ENCODE measurements around the gene RTN4R. TPM values are rescaled to one million over a fixed set of nuclear protein-coding genes. Genes with fewer than 3 reads are reported as not detected.
"Not testable (repeated sequence)": the region's sequence is repeated elsewhere in the genome, so short reads cannot be mapped to it uniquely, and the experiment has no call there.

RTN4R gene
- total RNA-seq, 4 donors from 2014 or later, result 1.8 to 2.2 TPM; not detected in 2

GRCh38 chr22:20308806-20309650 lies 40.9 kb upstream of the RTN4R start:
- H3K9me3 ChIP-seq; H3K36me3 ChIP-seq; H3K4me3 ChIP-seq; intact Hi-C loops (cut with DNase I); DNase-seq (ENCODE audit: extremely low spot score); H3K4me1 ChIP-seq; H3K27ac ChIP-seq (replicated peaks in 1 of 4): not testable (repeated sequence)
- H3K27me3 ChIP-seq, result peaks cover 0 to 24% (median 2%) of the 10 kb centered on the region in 4 donors
- 85% methylated on average over 11 of the region's 22 CpGs for WGBS

DNA sequence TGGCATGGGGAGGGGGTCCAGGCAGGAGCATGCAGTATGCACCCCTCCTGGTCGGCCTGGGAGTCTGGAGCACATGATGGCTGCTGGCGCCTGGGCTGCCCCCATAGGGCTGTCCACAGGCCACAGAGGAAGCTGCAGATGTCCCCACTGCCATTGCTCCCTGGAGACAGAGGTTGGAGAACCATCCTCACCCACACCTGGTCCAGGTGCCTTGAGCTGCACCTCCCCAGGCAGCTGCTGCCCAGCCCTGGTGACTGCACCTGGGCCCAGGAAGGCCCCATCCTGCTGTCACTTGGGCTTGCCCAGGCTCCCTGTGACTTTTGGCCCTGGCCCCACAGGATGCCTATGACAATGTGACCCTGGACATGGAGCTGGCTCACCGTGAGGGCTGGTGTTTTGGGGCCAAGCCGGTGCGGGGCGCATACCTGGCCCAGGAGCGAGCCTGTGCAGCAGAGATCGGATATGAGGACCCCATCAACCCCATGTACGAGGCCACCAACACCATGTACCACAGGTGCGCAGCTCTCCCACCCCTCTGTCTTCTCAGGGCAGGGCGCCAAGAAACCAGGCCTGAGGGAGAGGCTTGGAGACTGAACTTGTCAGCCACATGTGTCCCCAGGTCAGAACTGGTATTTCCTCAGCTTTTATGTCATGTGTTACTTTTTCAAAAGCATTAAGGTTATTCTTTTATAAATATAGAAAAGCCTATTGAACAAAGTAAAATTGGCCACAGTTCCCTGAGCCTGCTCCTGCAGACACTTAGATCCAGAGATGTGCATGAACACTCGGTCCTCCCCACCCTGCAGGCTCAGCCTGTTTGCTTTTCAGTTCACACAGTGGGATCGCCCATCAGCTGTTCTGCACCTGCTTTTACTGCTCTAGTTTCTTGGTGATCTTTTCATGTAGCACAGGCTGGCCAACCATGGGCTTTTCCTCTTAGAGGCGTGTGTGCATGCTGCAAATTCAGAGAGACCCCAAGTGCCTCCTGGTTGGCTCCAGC lies 39.6 kb upstream of the RTN4R start:
- WGBS, result 100% methylated on average over 2 of the region's 14 CpGs
- H3K4me1 ChIP-seq; H3K27ac ChIP-seq (replicated peaks in 1 of 4); H3K36me3 ChIP-seq; H3K9me3 ChIP-seq; intact Hi-C loops (cut with DNase I); DNase-seq (ENCODE audit: extremely low spot score); H3K4me3 ChIP-seq: not testable (repeated sequence)
- H3K27me3 ChIP-seq, result peaks cover 0 to 37% (median 2%) of the 10 kb centered on the region in 4 donors

GRCh38 chr22:20306646-20307447 lies 38.7 kb upstream of the RTN4R start:
- DNase-seq (ENCODE audit: extremely low spot score); H3K9me3 ChIP-seq; H3K4me1 ChIP-seq; H3K27ac ChIP-seq (replicated peaks in 1 of 4); H3K4me3 ChIP-seq; H3K36me3 ChIP-seq; intact Hi-C loops (cut with DNase I): not testable (repeated sequence)
- peaks cover 0 to 46% (median 2%) of the 10 kb centered on the region in 4 donors for H3K27me3 ChIP-seq
- WGBS, result 93% methylated on average over 11 of the region's 21 CpGs

GRCh38 chr22:20305894-20306645 lies 38.0 kb upstream of the RTN4R start:
- Histone ChIP-seq H3K4me3 (no peak overlapping the region), H3K27me3 (peaks cover 0 to 54% (median 2%) of the 10 kb centered on the region in 4 donors), H3K27ac (replicated peaks in 1 of 4) (no peak overlapping the region), H3K9me3 (no peaks in the 10 kb centered on the region), H3K4me1 (no peaks in the 10 kb centered on the region), H3K36me3 (no peaks in the 10 kb centered on the region)
- 63% methylated on average over 14 of the region's 21 CpGs for WGBS
- no peak for DNase-seq (ENCODE audit: extremely low spot score)
- no peak for TF ChIP-seq EP300 (IDR thresholded peaks at IDR 0.05)
- no peak for TF ChIP-seq POLR2A (IDR thresholded peaks at IDR 0.05; ENCODE audit: low read depth)
- TF ChIP-seq, protein P1, sequence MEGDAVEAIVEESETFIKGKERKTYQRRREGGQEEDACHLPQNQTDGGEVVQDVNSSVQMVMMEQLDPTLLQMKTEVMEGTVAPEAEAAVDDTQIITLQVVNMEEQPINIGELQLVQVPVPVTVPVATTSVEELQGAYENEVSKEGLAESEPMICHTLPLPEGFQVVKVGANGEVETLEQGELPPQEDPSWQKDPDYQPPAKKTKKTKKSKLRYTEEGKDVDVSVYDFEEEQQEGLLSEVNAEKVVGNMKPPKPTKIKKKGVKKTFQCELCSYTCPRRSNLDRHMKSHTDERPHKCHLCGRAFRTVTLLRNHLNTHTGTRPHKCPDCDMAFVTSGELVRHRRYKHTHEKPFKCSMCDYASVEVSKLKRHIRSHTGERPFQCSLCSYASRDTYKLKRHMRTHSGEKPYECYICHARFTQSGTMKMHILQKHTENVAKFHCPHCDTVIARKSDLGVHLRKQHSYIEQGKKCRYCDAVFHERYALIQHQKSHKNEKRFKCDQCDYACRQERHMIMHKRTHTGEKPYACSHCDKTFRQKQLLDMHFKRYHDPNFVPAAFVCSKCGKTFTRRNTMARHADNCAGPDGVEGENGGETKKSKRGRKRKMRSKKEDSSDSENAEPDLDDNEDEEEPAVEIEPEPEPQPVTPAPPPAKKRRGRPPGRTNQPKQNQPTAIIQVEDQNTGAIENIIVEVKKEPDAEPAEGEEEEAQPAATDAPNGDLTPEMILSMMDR (IDR thresholded peaks at IDR 0.05), result no peak
- TF ChIP-seq POLR2AphosphoS5 (IDR thresholded peaks at IDR 0.05), result no peak
- intact Hi-C loops (cut with DNase I), result no loop called here

DNA sequence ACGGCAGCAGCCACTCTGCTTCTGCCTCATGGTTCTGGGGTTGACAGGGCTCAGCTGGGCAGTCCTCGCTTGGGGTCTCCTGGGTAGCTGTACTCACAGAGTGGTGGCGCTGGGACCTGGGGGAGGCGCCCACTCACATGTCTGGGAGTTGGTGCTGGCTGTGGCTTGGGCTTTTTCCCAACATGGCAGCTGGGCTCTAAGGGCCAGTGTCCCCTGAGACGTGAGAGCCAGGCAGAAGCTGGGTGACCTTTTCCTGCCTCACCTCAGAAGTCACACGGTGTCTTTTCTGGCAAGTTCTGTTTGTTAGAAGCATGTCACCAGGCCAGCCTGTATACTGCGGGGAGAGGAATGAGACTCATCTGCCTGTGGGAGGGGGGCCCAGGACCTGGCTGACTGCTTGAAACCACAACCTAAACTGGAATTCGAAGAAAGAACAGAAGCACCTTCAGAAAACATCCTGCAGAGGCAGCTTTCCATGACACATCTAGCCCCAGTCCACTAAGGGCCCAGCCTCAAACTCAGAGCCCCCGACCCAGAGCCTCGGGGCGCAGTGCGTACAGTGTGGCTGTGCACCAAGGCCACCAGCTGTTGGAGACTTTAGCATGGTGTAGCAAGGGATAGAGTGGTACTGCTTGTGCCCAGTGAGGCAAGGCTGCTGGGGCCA lies 37.2 kb upstream of the RTN4R start:
- H3K9me3 ChIP-seq; H3K4me3 ChIP-seq; H3K36me3 ChIP-seq; H3K4me1 ChIP-seq; DNase-seq (ENCODE audit: extremely low spot score); H3K27ac ChIP-seq (replicated peaks in 1 of 4); intact Hi-C loops (cut with DNase I): not testable (repeated sequence)
- 86% methylated on average over 11 of the region's 12 CpGs for WGBS
- H3K27me3 ChIP-seq, result peaks cover 0 to 57% (median 2%) of the 10 kb centered on the region in 4 donors

GRCh38 chr22:20304646-20305045 lies 36.5 kb upstream of the RTN4R start:
- intact Hi-C loops (cut with DNase I), result no loop called here
- no peaks in the 10 kb centered on the region for H3K9me3 ChIP-seq
- TF ChIP-seq, protein P1 (IDR thresholded peaks at IDR 0.05), result no peak
- TF ChIP-seq POLR2AphosphoS5 (IDR thresholded peaks at IDR 0.05) (no peak), POLR2A (IDR thresholded peaks at IDR 0.05; ENCODE audit: low read depth) (no peak), EP300 (IDR thresholded peaks at IDR 0.05) (no peak)
- peaks cover 0 to 57% (median 2%) of the 10 kb centered on the region in 4 donors for H3K27me3 ChIP-seq
- H3K4me1 ChIP-seq, result peaks cover 4 to 8% (median 7%) of the 10 kb centered on the region in 4 donors
- H3K27ac ChIP-seq (replicated peaks in 1 of 4), result no peak overlapping the region
- no peak for DNase-seq (ENCODE audit: extremely low spot score)
- H3K4me3 ChIP-seq, result no peak overlapping the region
- no peaks in the 10 kb centered on the region for H3K36me3 ChIP-seq
- 86% methylated on average over 7 of the region's 9 CpGs for WGBS

DNA sequence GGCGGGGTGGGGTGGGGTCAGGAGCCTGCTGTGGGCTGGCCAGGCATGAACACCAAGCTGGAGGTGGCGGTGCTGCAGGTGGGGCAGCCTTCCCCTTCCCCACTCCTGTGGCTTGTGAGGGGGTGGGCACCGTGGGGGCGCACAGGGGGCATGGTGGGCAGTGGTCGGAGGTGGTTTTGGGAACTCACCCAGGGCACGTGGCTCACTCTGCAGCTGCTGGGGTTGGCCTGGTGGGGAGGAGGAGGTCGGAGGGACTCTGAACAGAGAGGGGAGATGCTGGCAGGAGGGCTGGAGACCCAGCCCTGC lies 35.1 kb upstream of the RTN4R start:
- H3K4me3 ChIP-seq; H3K27ac ChIP-seq (replicated peaks in 1 of 4); DNase-seq (ENCODE audit: extremely low spot score); H3K36me3 ChIP-seq; H3K9me3 ChIP-seq; intact Hi-C loops (cut with DNase I): not testable (repeated sequence)
- WGBS, result 67% methylated on average over 6 of the region's 7 CpGs
- peaks cover 12 to 20% (median 19%) of the 10 kb centered on the region in 4 donors for H3K4me1 ChIP-seq
- H3K27me3 ChIP-seq, result peaks cover 0 to 57% (median 2%) of the 10 kb centered on the region in 4 donors
